ENCODE data around the gene ASPN. TPM values are rescaled to one million over a fixed set of nuclear protein-coding genes. Genes with fewer than 3 reads are reported as not detected.
A peak's percentile ranks its signal among the peaks of the same experiment; 100 is the strongest.

The ASPN gene
- total and polyA plus RNA-seq, 2 experiments from 2014 or later, result 14.0 to 35.3 TPM

DNA sequence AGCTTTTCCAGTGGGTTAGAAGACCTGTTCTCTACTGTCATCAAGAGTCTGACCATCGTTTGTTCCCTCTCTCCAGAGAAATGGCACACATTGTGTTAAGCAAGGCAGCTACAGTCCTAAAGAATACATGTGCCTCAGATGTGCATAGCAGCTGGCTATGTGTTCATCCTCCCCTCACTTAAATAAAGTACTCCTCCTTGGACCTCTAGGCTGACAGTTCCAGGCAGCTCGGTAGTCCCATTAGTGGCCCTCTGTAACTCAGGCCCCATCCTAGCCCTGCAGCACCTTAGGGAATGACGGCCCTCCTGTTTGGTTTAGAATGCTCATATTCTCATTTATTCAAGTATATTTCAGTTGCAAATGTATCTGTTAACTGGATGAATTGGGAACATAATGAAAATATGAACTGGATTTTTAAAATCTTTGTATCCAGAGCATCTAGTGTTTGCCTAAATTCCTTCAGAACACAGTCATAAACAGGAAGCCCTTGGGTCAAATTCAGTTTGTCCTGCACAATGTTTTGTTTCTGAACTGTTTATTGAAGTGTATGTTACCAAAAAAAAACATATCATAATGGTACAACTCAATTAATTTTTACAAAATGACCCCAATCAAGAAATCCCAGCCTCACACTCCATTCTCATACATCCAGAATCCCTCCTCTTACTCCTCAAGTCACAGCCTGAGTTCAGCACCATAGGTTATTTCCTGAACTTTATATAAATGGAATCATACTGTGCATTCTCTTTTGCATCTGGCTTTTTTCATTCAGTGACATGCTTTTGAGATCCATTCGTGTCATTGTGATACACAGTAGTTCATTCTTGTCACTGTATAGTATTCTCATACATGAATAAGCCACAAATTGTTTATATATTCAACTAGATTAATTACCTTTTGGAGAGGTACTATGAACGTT, 1.6 kb upstream of the ASPN start:
- no peak overlapping the region for H3K27ac ChIP-seq
- H3K9me2 ChIP-seq (replicated peaks; ENCODE audit: insufficient read depth), result no peaks in the 10 kb centered on the region
- peaks cover 15% of the 10 kb centered on the region for H3K4me1 ChIP-seq (ENCODE audit: insufficient read depth)
- H2AFZ ChIP-seq, result no peak overlapping the region
- H4K20me1 ChIP-seq (ENCODE audit: insufficient read depth, poor library complexity, severe bottlenecking), result no peaks in the 10 kb centered on the region
- H3K4me2 ChIP-seq, result no peak overlapping the region
- TF ChIP-seq EZH2phosphoT487 (IDR thresholded peaks at IDR 0.05; ENCODE audit: low read depth, severe bottlenecking, unreplicated experiment), result no peak
- no peaks in the 10 kb centered on the region for H3K36me3 ChIP-seq (replicated peaks; ENCODE audit: insufficient read depth, low read depth)
- no peak overlapping the region for H3K4me3 ChIP-seq
- H3K27me3 ChIP-seq, result no peaks in the 10 kb centered on the region
- DNase-seq (ENCODE audit: low spot score), result no peak
- H3K79me2 ChIP-seq, result no peaks in the 10 kb centered on the region
- no peaks in the 10 kb centered on the region for H3K9me3 ChIP-seq (ENCODE audit: low read depth)
- WGBS (ENCODE audit: low lambda C conversion rate, missing lambda C conversion rate), result 77% methylated on average over 5 of the region's 5 CpGs

DNA sequence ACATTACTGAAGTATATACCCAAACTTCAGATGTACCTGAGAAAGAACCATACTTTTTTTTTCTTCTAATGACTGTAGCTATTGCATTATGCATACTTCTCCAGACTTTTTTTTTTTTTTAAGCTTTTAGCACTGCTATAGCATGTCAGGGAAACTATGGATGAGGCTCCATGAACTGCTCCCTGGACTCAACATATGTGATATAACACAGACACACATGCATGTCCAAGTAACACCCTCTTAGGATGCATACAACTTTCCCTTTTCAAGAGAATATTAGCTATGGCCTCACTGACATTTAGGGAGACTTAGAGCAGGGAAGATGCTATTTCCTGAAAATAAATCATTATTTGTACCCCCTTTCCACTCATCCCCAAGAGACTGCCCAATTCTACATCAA, 499 bp upstream of the ASPN start:
- no peaks in the 10 kb centered on the region for H3K9me2 ChIP-seq (replicated peaks; ENCODE audit: insufficient read depth)
- peaks cover 12% of the 10 kb centered on the region for H3K4me1 ChIP-seq (ENCODE audit: insufficient read depth)
- no peak overlapping the region for H3K4me2 ChIP-seq
- no peak for DNase-seq (ENCODE audit: low spot score)
- TF ChIP-seq EZH2 (IDR thresholded peaks at IDR 0.05; ENCODE audit: borderline replicate concordance), result no peak
- TF ChIP-seq, protein P1, sequence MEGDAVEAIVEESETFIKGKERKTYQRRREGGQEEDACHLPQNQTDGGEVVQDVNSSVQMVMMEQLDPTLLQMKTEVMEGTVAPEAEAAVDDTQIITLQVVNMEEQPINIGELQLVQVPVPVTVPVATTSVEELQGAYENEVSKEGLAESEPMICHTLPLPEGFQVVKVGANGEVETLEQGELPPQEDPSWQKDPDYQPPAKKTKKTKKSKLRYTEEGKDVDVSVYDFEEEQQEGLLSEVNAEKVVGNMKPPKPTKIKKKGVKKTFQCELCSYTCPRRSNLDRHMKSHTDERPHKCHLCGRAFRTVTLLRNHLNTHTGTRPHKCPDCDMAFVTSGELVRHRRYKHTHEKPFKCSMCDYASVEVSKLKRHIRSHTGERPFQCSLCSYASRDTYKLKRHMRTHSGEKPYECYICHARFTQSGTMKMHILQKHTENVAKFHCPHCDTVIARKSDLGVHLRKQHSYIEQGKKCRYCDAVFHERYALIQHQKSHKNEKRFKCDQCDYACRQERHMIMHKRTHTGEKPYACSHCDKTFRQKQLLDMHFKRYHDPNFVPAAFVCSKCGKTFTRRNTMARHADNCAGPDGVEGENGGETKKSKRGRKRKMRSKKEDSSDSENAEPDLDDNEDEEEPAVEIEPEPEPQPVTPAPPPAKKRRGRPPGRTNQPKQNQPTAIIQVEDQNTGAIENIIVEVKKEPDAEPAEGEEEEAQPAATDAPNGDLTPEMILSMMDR (IDR thresholded peaks at IDR 0.05; ENCODE audit: poor library complexity), result no peak
- TF ChIP-seq EZH2phosphoT487 (IDR thresholded peaks at IDR 0.05; ENCODE audit: low read depth, severe bottlenecking, unreplicated experiment), result no peak
- no peaks in the 10 kb centered on the region for H3K27me3 ChIP-seq
- no peaks in the 10 kb centered on the region for H3K79me2 ChIP-seq
- H3K9me3 ChIP-seq (ENCODE audit: low read depth), result no peaks in the 10 kb centered on the region
- H3K4me3 ChIP-seq, result no peak overlapping the region
- H3K27ac ChIP-seq, result no peak overlapping the region
- no peaks in the 10 kb centered on the region for H3K36me3 ChIP-seq (replicated peaks; ENCODE audit: insufficient read depth, low read depth)
- H2AFZ ChIP-seq, result no peak overlapping the region
- H4K20me1 ChIP-seq (ENCODE audit: insufficient read depth, poor library complexity, severe bottlenecking), result no peaks in the 10 kb centered on the region

DNA sequence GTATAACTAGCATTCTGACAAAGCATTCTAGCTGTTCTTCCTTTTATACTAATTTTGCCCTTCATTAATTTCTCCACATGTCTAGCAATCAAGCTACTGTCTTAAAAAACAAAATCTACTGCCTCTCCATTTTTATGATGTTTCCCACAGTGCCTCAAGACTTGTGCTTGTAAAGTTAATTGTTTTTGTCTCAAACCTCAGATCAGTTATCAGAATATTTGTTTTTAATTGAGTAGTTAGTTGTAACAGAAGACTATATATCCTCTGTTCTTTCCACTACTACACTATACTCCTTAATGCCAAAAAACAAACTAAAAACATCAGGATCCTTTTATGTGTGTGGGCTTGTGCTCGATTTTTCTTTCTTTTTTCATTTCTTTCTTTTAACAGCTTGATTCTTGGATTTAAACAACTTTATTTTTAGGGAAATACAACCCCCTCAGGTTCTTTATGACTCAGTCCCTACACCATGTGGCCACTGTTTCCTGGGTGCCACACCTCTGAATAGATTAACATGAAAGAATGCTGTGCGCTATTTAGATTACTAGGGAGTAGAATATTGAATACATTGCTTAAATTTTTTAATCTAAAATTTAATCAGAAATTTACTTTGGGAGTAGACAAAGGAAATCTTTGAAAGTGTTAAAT, 1.2 kb downstream of the ASPN start:
- H3K4me2 ChIP-seq, result peak overlapping the region; percentile 16
- H2AFZ ChIP-seq, result no peak overlapping the region
- WGBS (ENCODE audit: low lambda C conversion rate, missing lambda C conversion rate), result 63% methylated on average over 2 of the region's 2 CpGs

More for the DNA sequence above, 1.2 kb downstream of the ASPN start:
- no peaks in the 10 kb centered on the region for H3K79me2 ChIP-seq
- H3K9me2 ChIP-seq (replicated peaks; ENCODE audit: insufficient read depth), result no peaks in the 10 kb centered on the region
- H4K20me1 ChIP-seq (ENCODE audit: insufficient read depth, poor library complexity, severe bottlenecking), result no peaks in the 10 kb centered on the region
- H3K4me3 ChIP-seq, result no peak overlapping the region
- H3K4me1 ChIP-seq (ENCODE audit: insufficient read depth), result peaks cover 12% of the 10 kb centered on the region
- H3K36me3 ChIP-seq (replicated peaks; ENCODE audit: insufficient read depth, low read depth), result no peaks in the 10 kb centered on the region
- H3K9me3 ChIP-seq (ENCODE audit: low read depth), result no peaks in the 10 kb centered on the region
- no peak for DNase-seq (ENCODE audit: low spot score)
- peak overlapping the region; percentile 82 for H3K27ac ChIP-seq
- TF ChIP-seq EZH2 (IDR thresholded peaks at IDR 0.05; ENCODE audit: borderline replicate concordance) (no peak), EZH2phosphoT487 (IDR thresholded peaks at IDR 0.05; ENCODE audit: low read depth, severe bottlenecking, unreplicated experiment) (no peak)
- TF ChIP-seq, protein P1 (IDR thresholded peaks at IDR 0.05; ENCODE audit: poor library complexity), result no peak
- H3K27me3 ChIP-seq, result no peaks in the 10 kb centered on the region

Data from hepatocyte (in vitro differentiated cells).